NCI-H2227 (cell line): ENCODE measurements around the gene HOXD11.
A peak's percentile ranks its signal among the peaks of the same experiment; 100 is the strongest.

Experiments used
- DNase-seq: peaks from one replicate; lab custom pipeline; 2025; ENCODE audit not compliant: unreplicated experiment; lab: John Stamatoyannopoulos, UW

Gene HOXD11

DNA sequence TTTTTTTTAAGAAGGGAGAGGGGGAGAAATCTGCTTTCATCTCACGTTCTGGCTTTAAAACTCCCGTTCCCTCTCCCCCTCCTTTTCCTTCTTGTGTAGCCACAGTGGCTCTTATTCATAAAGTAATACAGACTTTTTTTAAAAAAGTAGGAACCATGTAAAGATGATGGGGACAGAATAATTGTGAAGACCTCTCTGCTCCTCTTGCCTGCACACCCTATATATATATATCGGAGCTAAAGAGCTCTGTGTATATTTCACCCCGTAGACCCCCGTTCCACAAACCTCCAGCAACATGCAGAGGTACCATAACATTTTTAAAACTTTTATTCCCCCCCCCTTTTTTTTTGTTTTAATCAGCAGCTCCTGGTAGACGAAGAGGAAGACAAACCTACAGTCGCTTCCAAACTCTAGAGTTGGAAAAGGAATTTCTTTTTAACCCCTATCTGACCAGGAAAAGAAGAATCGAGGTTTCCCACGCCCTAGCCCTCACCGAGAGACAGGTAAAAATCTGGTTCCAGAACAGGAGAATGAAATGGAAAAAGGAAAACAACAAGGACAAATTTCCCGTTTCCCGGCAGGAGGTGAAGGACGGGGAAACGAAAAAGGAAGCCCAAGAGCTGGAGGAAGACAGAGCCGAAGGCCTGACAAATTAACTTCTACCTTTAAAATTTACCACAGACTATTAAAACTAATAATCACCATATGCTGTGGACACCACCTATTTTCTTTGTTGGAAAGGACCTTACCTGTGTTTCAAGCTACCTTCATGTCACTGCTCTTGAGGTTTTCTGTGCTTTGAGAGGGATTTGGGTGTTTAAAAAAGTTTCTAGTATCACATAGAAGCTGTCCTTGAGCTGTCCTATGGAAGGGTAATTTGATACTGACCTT, 24.1 kb downstream of the HOXD11 start:
- DNase-seq, result no peak

DNA sequence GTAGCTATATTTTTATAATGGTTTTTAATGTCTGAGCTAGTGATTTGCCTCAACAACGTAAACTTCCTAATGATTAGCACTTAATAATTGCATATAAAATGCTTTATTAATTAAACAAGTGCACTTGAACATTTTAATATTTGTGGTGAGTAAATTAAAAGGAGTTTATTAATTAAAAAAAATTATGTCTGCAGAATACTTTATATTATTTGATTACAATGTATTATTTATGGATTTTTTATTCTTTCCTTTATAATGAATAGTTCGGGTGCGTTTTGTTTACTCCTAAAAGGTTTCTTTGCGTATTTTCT, 24.7 kb downstream of the HOXD11 start:
- no peak for DNase-seq

DNA sequence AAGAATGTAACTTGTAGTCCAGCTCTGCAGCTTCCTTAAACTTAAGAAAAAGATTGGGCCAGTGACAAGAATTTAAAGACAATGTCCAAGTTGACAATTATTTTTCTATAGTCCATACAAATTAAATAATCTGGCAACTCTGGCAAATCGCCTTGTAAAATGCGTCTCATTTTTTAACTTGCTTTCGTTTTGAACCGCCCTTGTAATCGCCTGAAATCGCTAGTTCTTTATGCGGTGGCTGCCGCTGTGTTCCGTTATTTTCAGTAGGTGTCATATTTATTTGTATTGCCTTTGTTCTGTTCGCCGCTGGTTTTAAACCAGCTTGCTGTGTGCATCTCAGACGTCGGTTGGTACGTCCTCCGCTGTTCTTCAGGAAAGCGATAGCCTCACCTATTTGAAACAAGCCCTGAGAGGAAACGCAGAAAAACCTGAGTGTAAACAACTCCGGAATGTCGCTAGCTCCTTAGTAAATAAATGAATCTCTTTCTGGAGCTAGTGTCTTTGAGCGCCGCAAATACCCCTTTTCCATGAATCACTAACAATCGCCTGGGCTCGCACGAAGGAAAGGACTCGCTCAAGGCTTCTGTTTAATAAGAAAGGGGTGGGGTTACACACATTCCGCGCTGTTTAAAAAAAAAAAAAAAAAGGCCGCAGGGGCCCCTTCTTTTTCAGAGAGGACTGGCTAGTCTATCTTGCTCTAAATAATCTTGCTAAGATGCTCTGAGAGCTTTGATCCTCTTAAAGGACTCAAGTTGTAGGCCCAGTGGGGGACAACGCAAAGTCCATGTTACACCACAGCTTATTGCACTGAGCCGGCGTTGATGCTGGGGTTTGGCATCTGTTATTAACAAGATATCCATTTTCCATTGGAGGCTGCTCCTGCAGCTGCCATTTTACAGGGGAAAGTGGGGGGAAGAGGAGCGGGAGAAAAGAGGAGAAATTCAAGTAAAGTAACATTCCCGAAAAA, 25.4 kb downstream of the HOXD11 start:
- no peak for DNase-seq

DNA sequence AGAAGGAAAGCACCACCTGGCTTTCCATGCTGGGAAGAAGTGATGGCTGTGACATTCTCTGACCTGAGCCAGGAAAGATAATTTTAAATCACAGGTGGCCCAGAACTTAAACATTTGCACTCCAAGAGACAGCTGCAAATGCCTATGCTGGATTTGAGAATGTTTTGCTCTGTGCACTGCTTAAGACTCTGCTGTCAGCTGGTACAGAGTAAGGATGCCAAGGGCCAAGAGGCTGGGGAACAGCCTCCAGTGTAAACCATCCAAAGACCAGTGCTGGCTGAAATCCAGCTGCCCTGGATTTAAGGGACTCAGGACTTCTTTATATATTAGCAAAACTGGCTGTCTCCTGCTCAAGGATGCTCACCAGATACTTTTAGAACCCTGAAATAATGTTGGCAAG, 26.3 kb downstream of the HOXD11 start:
- DNase-seq, result no peak

DNA sequence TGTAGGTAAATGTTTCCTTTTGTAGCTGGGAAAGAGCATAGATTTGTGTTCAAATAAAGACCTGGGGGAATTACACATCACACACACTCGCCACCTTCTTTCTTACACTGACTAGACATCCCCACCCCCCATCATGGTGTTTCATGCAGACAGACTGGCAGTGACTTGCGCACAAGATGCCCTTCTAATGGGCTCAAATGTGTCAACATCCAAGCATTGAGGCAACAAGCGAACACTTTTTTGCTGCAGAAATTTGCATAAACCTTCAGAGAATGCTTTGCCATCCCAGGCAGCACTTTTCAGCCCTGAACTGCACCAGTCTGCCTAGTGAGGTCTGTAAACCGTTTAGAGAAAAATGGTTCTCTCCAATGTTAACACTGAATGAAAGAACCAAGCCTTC, 27.0 kb downstream of the HOXD11 start:
- DNase-seq, result no peak

DNA sequence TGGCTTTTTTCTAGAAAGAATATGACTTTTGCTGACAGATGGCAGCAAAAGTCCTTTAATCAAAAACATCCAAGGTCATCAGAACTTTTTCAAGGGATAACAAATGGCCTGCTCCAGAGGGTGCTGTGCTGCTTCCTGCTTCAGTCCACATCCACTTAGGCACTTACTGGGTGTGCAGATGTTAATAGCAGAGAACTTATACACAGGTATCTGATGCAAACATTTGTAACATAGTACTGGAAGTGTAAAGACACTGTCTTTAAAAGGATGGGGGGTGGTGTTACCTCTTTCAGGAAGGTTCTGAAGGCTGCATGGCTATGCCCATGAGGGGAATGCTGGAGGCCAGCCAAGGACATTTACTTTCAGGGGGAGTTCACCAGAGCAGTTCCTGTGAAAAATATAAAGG, 28.0 kb downstream of the HOXD11 start:
- no peak for DNase-seq

DNA sequence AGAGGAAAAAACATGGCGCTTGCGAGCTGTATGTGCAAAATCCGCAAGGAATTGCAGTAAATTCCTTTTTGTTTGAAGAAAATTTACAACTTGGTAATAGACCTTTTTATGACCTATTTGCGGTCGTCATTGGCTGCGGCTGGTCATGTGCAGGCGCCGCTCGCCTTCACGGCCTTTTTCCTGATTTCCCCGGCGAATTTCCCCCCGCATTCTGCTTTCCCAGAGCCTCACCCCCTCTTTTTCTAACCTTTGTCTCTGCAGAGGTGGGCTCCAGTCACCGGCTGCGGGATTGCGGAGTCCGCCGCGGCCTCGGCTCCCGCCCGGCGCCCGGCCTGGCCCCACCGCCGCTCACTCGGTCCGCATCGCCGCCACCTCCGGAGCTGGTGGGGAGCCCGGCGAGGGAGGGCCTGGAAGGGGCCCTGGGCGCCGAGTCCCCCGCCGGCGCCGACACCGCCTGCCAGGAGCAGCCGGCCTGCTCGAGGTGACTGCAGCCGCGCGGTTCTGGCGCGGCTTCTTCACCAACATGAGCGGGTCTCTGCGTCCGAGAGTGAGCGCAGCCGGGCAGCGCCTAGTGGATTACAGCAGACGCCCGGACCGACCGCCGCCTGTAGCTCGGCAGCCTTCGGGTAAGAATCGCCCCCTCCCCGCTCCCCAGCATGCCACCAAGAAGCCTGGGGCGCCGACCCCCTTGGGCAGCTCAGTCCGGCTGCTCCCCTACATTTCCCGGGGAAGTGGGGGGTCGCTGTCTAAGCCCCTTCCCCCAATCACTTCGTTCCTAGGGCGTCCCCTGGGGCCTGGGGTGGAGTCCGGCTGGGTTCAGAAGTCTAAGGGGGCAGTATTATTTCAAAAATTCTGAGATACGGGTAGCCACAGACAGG, 29.5 kb downstream of the HOXD11 start:
- peak; percentile 55 for DNase-seq

DNA sequence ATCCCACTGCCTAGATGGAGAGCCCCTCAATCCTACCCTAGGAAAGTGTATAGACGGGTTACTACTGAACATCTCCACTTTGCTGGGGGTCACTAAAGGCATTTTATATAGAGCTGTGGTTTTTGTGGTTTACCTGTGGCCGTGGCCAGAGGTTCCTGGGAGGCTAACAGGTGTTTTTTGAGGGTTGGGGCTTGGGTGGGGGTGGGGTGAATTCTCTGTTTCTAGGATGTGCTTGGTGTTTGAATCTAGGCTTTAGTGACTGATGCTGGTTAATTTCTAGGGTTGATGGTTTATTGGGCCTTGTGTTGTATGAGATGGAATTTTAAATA, 30.1 kb downstream of the HOXD11 start:
- no peak for DNase-seq

DNA sequence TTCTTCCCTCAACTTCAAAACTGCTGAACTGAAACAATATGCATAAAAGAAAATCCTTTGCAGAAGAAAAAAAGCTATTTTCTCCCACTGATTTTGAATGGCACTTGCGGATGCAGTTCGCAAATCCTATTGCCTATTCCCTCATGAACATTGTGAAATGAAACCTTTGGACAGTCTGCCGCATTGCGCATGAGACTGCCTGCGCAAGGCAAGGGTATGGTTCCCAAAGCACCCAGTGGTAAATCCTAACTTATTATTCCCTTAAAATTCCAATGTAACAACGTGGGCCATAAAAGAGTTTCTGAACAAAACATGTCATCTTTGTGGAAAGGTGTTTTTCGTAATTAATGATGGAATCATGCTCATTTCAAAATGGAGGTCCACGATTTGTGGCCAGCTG, 30.8 kb downstream of the HOXD11 start:
- DNase-seq, result no peak

DNA sequence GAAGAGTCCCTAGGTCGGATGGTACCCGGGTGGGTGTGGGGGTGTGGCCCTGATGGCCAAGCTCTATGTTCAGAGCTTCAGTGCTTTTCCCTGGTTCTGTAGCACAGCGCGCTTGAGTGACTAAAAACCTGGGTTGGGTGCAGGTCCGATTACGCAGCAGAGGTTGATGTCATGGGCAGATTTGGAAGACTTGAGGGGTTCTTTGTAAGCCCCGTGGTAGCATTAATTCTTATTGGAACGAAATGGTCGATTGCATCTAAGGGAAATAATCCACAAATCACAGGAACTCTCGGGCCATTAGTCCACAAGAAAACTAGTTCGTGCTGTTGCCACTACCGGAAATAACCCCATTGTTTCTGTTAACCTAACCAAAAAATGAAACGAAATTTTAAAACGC, 31.4 kb downstream of the HOXD11 start:
- no peak for DNase-seq

DNA sequence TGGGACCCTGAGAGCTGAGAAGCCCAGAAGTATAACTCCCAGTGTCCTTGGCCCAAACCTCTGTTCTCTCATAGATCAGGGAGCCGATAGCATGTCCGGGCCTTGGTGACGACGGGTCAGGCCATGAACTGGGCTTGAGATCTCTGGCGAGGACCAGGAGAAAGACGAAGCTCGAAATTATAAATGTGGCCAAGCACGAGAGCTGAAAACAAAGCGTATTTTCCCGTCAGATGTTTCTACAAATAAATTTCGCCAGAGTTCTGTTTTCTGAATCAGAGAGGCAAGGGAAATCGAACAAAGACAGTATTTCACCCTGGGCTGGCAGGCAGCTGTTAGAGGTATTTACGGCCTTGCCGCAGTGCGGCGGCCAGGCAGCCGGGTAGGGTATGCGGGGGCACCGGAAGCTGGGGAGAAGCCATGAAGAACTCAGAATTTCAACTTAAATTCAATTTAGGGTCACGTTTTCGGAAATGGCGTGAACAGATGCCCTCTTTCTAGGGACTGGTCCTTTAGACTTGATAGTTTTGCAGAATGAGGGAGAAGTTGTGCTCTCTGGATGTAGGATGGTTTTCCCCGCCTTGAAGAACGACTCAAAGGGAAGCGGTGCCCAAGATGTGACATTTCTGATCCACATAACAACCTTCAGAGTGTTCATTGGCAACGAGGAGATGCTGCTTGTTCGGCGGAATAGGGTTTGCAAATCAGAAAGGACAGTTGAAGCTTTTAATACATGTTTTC, 32.0 kb downstream of the HOXD11 start:
- DNase-seq, result no peak

DNA sequence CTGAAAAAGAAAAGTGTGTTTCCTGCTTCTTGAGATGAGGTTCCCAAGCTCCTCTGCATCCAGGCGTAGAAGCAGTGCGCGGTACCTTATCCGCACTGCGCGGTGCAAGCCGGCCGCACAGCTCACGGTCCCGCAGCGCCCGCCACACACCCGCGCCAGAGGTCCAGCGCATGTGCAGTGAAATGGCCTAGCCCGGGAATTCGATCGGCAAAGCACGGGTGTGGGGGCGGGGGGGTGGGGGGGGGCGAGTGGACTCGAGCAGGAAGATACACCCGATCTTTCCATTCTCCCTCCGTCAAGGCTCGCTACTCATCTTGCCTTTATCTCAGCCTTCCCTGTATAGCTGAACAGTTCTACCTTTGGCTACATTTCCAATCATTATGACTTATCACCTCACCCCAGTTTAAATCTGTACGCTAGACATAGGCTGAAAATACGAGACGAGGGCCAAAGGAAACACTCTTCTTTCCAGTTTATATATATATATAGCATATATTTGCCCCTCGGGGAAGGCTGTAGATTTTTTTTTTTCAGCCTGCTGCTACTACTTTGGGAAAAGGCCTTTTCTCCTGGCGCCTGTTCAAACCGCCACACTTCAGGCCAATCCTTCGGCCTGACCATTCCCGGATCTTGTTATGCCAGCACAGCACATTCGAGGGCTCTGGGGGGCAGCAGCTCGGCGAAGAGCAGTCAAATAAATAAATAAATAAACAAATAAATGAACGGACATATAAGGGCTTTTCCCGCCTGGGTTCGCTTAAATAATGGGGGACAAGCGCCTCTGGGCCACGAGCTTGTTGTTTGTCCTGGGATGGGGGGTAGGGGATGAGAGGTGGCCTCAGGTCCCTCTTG, 32.8 kb downstream of the HOXD11 start:
- no peak for DNase-seq

DNA sequence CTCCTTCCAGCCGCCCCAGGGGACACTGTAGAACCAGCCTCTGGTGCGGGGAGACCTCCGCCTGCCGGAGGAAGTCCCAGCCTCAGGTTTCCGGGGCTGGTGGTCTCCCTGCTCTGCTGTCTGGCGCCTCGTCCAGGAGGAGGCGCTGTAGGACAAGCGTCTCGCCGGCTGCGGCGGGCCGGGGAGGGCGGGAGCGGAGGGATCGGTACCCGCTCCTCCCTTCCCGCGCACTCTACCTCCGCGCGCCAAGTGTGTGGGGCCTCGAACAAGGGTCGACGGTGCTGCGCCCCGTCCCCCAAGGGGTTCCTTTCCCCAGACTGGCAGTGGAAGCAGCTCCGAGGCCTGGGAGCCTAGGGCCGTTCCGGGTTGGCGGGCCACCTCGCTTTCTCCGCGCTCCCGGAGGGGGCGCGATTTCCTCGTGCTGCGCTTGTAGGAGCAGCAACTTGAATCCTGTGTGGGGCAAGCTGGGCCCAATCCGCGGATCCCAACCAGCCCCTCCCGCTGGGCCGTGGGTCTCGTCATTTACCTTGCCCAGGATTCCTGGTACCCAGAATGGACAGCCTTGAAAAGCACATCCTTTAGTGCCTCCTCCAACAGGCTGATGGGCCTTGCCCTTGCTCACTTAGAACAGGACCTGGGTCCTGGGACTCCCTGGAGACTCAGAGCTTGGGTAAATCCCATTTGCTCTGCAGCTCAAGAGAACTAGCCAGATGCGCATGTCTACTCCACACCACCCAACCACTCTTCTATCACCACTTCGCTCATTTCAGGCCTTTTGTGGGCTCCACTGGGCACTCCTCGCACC, 33.6 kb downstream of the HOXD11 start:
- DNase-seq, result peak; percentile 88

DNA sequence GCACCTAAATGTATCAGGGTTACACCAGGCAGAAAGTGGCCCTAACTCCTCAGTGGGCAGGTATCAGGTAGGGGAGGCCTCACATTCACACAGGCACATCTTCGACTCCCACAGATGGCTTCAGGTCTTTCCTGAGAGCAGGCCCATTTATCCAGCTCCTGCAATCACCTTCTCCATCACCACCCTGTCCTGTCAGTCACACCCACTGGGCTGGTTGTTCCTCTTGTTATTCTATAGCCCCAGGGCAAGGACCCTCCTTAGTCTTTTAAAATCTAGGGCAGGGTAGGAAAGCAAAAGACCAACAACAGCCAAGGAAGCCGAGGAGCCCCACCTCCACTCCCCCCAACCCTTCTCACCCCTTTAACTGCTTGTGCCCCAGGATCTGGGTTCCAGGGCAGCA, 35.2 kb downstream of the HOXD11 start:
- no peak for DNase-seq

DNA sequence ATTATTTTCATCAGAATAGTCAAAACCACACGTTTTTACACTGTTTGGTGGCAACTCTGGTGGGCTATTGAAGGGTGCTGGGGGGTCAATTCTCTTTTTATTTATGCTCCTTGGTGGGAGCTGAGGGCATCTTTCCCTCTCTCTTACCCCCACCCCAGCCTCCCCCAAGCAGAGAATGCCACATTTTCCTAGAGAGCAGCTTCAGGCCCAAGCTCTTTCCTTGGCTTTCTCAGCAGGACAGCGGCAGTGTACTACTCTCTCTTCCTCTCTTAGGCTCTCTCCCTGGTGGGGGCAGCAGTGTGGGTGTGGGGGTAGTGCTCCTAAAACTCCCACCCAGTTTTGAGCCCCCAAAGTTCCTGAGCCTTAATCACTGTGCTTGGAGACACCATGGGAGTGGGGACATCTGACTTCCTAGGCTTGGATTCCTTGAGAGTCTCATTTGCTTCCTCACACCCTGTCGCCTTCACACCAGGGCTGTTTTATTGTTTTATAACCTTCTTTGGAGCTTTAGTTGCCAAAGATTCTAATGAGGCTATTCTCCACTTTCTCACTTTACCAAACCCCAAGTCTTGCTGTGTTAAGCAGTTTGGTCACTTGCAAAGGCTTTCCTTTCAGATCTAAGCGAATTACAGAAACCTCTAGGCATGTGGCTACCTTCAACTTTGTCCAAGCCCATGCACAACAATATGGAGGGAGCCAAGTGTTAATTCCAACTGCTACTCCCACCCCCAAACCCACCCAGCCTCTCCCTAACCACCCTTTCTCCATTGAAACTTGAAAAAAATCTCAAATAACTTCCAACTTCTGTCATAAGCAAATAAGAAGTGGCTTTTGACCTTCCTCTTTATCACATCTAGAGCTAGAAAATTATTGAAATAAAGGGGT, 38.2 kb downstream of the HOXD11 start:
- no peak for DNase-seq

DNA sequence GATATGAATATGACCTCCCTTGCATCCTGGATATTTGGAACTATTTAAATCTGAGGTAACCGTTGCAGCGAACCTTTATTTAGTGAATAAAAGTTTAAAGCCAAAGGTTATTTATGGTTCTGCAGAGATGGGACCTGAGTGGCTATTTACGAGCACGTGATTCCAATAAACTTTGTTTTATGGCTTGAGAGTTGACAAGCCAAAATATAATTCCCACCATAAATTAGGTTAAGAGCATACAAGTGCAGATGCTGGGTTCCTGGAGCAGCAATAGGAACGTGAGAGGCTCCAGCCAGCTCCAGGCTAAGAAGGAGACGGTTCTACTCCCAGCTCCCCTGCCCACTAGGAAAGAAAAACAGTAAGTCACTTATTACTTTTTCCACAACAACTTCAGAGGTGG, 39.0 kb downstream of the HOXD11 start:
- DNase-seq, result no peak

DNA sequence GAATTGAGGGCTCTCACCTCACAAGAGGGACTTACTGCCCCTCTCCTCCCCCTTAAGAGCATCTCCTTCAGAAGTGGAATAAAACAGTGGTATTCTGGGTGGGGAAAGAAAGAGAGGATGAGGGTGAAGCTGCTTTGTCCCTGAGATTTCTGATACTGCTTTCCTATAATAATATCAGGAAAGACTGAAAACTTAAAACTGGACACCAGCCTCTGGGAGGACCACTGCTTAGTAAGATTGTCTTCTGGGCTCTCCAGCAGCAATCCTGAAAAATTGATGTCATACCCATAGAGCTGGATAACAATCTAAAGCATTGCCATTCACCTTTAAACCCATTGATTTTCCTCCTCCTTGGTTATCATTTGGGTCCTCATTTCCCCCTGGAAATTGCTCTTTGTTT, 39.6 kb downstream of the HOXD11 start:
- no peak for DNase-seq

DNA sequence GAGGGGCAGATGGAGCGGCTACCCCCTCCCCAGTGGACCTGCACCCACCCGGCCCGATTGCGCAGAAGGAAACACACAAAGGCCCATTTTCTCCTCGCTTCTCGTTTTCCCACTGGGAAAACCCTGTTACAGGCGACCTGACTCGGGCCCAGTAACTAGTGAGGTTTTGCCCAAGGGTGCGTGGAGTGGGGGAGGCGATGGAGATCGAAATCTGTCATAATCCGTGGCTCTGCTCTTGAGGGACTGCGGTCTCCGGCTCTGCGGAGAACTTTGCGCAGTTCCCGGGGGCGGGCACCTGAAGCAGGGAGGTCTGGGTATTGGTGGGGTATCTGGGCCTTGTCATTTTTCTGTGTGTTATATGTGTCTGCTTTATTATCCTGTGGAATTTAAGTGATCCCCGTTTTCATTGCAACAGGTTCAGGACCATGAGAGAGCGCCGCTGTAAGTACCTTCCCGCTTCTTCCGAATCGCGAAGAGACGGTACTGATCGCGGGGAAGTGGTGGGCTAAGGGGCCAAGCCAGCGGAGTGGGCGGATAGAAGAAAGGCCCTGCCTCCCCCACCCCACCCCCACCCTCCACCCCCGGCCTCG, 40.2 kb downstream of the HOXD11 start:
- no peak for DNase-seq
